MCF 10A (cell line): ENCODE measurements around the gene GNB3. TPM values are rescaled to one million over a fixed set of nuclear protein-coding genes. Genes with fewer than 3 reads are reported as not detected.
"Not testable (repeated sequence)": the region's sequence is repeated elsewhere in the genome, so short reads cannot be mapped to it uniquely, and the experiment has no call there.

ENCODE experiments used
- BruUV-seq: library from RNA; stranded (reverse); fragments of 400-500 nt; replicated peaks from 2 replicates; lab custom pipeline; 2021; lab: Mats Ljungman, UMichigan
- CTCF ChIA-PET: fragments of 300-600 bp; sonication (Branson Sonifier 250); formaldehyde crosslinking; extraction: SDS; loops from one replicate; lab custom pipeline; 2021; ENCODE audit warnings: antibody characterized with exemption, inconsistent platforms; lab: Yijun Ruan, JAX
- POLR2A ChIA-PET: fragments of 300-600, 350-650 bp; sonication (Branson Sonifier 250); formaldehyde crosslinking; extraction: SDS; loops from one replicate; lab custom pipeline; 2020; ENCODE audit warnings: antibody characterized with exemption, inconsistent platforms; lab: Yijun Ruan, JAX
- DNase-seq: peaks from one replicate; pipeline ENCODE4 v3.0.0-alpha.2; 2018; ENCODE audit not compliant: unreplicated experiment
- H3K27ac Mint-ChIP-seq: one replicate; pipeline ENCODE4 v1.8.0; 2022; ENCODE audit warnings: mild to moderate bottlenecking, low read depth, mixed read lengths; ENCODE audit not compliant: unreplicated experiment
- H3K27me3 Mint-ChIP-seq: one replicate; pipeline ENCODE4 v1.8.0; 2022; ENCODE audit warnings: mixed read lengths; ENCODE audit not compliant: insufficient read depth, unreplicated experiment
- H3K36me3 Mint-ChIP-seq: one replicate; pipeline ENCODE4 v1.8.0; 2022; ENCODE audit warnings: mild to moderate bottlenecking, moderate library complexity, mixed read lengths; ENCODE audit not compliant: insufficient read depth, unreplicated experiment
- H3K4me1 Mint-ChIP-seq: one replicate; pipeline ENCODE4 v1.8.0; 2022; ENCODE audit warnings: mixed read lengths; ENCODE audit not compliant: insufficient read depth, unreplicated experiment
- H3K4me3 Mint-ChIP-seq: one replicate; pipeline ENCODE4 v1.8.0; 2022; ENCODE audit warnings: mild to moderate bottlenecking, moderate library complexity, mixed read lengths; ENCODE audit not compliant: unreplicated experiment
- H3K9me3 Mint-ChIP-seq: one replicate; pipeline ENCODE4 v1.8.0; 2022; ENCODE audit warnings: mixed read lengths; ENCODE audit not compliant: unreplicated experiment
- intact Hi-C: fragments of 100-400 bp; cut with micrococcal nuclease; formaldehyde crosslinking; loops from 2 replicates; pipeline ENCODE4 v1.14.1; 2022
- total RNA-seq: library from RNA; stranded (reverse); gene quantifications from 2 replicates; pipeline ENCODE4 v1.2.3, GENCODE V29; 2022
- TF ChIP-seq, protein P1 (sequence below): fragments of 200-600 bp; IDR thresholded peaks from one replicate; pipeline ENCODE4 v1.8.0; 2022; ENCODE audit warnings: antibody characterized with exemption, mild to moderate bottlenecking; ENCODE audit not compliant: unreplicated experiment

The GNB3 gene
- total RNA-seq, 1 experiment from 2014 or later = not detected

GRCh38 chr12:6890789-6891645, 50.3 kb downstream of the GNB3 start:
- POLR2A ChIA-PET = interaction anchor here (0.6 to 2.4 kb wide), 26 partner anchors 9 to 1215 kb away, joined by 3 to 37 read pairs (median 3); partner anchors contain the start of genes C12orf57, CDCA3, COPS7A and LPCAT3
- no TSS peak for BruUV-seq
- intact Hi-C loops = loop anchor here (1.0 kb wide), 2 partner anchors 22 to 39 kb away; partner anchors contain the start of gene USP5

DNA sequence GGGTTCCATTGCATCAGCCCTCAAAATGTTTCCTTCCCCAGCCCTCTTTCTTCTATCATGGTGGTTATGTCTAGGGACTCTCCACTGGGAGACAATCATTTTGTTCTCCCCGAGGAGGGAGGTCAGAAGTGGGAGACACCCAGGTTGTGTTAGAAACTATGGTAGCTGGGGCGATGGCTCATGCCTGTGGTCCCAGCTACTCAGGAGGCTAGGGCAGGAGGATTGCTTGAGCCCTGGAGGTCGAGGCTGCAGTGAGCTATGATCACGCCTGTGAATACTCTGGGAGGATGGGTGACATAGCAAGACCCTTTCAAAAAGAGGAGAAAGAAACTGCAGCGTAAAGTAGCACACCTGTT, 50.9 kb downstream of the GNB3 start:
- Mint-ChIP-seq H3K27me3 (no peaks in the 10 kb centered on the region), H3K27ac (peak overlapping the region; percentile 74), H3K4me3 (peak overlapping the region; percentile 67), H3K36me3 (no peaks in the 10 kb centered on the region), H3K9me3 (no peaks in the 10 kb centered on the region), H3K4me1 (no peaks in the 10 kb centered on the region)
- POLR2A ChIA-PET = interaction anchor here (0.6 to 2.4 kb wide), 25 partner anchors 9 to 1215 kb away, joined by 3 to 37 read pairs (median 3); partner anchors contain the start of genes C12orf57, CDCA3, COPS7A and LPCAT3
- TSS peak; percentile 52 for BruUV-seq
- CTCF ChIA-PET = interaction anchor here (0.6 to 5.0 kb wide), 19 partner anchors 8 to 216 kb away, joined by 3 to 64 read pairs (median 5); partner anchors contain the start of genes LRRC23, MLF2 and SPSB2
- no peak for DNase-seq
- TF ChIP-seq, protein P1, sequence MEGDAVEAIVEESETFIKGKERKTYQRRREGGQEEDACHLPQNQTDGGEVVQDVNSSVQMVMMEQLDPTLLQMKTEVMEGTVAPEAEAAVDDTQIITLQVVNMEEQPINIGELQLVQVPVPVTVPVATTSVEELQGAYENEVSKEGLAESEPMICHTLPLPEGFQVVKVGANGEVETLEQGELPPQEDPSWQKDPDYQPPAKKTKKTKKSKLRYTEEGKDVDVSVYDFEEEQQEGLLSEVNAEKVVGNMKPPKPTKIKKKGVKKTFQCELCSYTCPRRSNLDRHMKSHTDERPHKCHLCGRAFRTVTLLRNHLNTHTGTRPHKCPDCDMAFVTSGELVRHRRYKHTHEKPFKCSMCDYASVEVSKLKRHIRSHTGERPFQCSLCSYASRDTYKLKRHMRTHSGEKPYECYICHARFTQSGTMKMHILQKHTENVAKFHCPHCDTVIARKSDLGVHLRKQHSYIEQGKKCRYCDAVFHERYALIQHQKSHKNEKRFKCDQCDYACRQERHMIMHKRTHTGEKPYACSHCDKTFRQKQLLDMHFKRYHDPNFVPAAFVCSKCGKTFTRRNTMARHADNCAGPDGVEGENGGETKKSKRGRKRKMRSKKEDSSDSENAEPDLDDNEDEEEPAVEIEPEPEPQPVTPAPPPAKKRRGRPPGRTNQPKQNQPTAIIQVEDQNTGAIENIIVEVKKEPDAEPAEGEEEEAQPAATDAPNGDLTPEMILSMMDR = no peak
- intact Hi-C loops = loop anchor here (1.0 kb wide), 2 partner anchors 22 to 39 kb away; partner anchors contain the start of gene USP5

More at GRCh38 chr12:6890789-6891645, 50.3 kb downstream of the GNB3 start:
- peak overlapping the region; percentile 67 for H3K4me3 Mint-ChIP-seq
- DNase-seq = peak; percentile 93
- no peaks in the 10 kb centered on the region for H3K4me1 Mint-ChIP-seq
- CTCF ChIA-PET = interaction anchor here (0.6 to 5.0 kb wide), 19 partner anchors 8 to 217 kb away, joined by 3 to 64 read pairs (median 5); partner anchors contain the start of genes LRRC23, MLF2 and SPSB2
- H3K9me3 Mint-ChIP-seq = no peaks in the 10 kb centered on the region
- H3K36me3 Mint-ChIP-seq = no peaks in the 10 kb centered on the region
- TF ChIP-seq, protein P1 = peak; percentile 60
- H3K27me3 Mint-ChIP-seq = no peaks in the 10 kb centered on the region
- H3K27ac Mint-ChIP-seq = peak overlapping the region; percentile 74

- DNase-seq, H3K4me1 Mint-ChIP-seq, H3K9me3 Mint-ChIP-seq, H3K27ac Mint-ChIP-seq, BruUV-seq, H3K27me3 Mint-ChIP-seq, H3K4me3 Mint-ChIP-seq, intact Hi-C loops, H3K36me3 Mint-ChIP-seq: not testable (repeated sequence)
- ChIA-PET POLR2A (interaction anchor here (2.0 to 2.4 kb wide), 3 partner anchors 20 to 25 kb away, joined by 13 to 37 read pairs (median 15); partner anchors contain the start of genes SPSB2 and TPI1), CTCF (interaction anchor here (0.9 to 5.0 kb wide), 12 partner anchors 8 to 215 kb away, joined by 3 to 64 read pairs (median 8); partner anchors contain the start of gene SPSB2)
Measured at GRCh38 chr12:6892683-6893082, 52.0 kb downstream of the GNB3 start.

- Mint-ChIP-seq H3K27me3 (no peaks in the 10 kb centered on the region), H3K27ac (no peak overlapping the region), H3K4me3 (no peak overlapping the region), H3K36me3 (no peaks in the 10 kb centered on the region), H3K4me1 (peaks cover under 1% of the 10 kb centered on the region), H3K9me3 (no peaks in the 10 kb centered on the region)
- CTCF ChIA-PET = interaction anchor here (0.6 to 5.0 kb wide), 2 partner anchors 31 to 1818 kb away, joined by 3 to 22 read pairs; no protein-coding TSS in a partner anchor
- POLR2A ChIA-PET = interaction anchor here (0.9 kb wide), 1 partner anchor 33 kb away, joined by 5 read pairs; no protein-coding TSS in a partner anchor
- intact Hi-C loops = no loop called here
- TF ChIP-seq, protein P1 = no peak
- DNase-seq = no peak
- BruUV-seq = no TSS peak
Measured at GRCh38 chr12:6894321-6894720, 53.6 kb downstream of the GNB3 start.

Other genes with a start within 250 kb of the GNB3 start
- 135 and 151 TPM in 2 replicates for gene CHD4, start 233.5 kb upstream of the GNB3 start, total RNA-seq
- 2.5 and 2.7 TPM in 2 replicates for gene LPAR5, start 205.0 kb upstream of the GNB3 start, total RNA-seq
- gene ACRBP, start 193.5 kb upstream of the GNB3 start, total RNA-seq = 0.30 and 2.5 TPM in 2 replicates
- 15.2 and 16.1 TPM in 2 replicates for gene ING4, start 177.8 kb upstream of the GNB3 start, total RNA-seq
- gene ZNF384, start 151.6 kb upstream of the GNB3 start, total RNA-seq = 62.8 and 70.8 TPM in 2 replicates
- gene PIANP, start 140.1 kb upstream of the GNB3 start, total RNA-seq = not detected in 2 replicates
- 55.5 and 61.3 TPM in 2 replicates for gene COPS7A, start 116.9 kb upstream of the GNB3 start, total RNA-seq
- 151 and 162 TPM in 2 replicates for gene MLF2, start 87.8 kb upstream of the GNB3 start, total RNA-seq
- gene PTMS, start 74.6 kb upstream of the GNB3 start, total RNA-seq = 242 and 284 TPM in 2 replicates
- gene LAG3, start 68.4 kb upstream of the GNB3 start, total RNA-seq = 0.58 and 1.0 TPM in 2 replicates
- gene CD4, start 51.4 kb upstream of the GNB3 start, total RNA-seq = not detected in 2 replicates
- gene GPR162, start 19.1 kb upstream of the GNB3 start, total RNA-seq = not detected in 2 replicates
- 0.47 and 1.3 TPM in 2 replicates for gene P3H3, start 12.5 kb upstream of the GNB3 start, total RNA-seq
- gene CDCA3, start 10.4 kb downstream of the GNB3 start, total RNA-seq = 11.7 and 25.5 TPM in 2 replicates
- gene USP5, start 11.2 kb downstream of the GNB3 start, total RNA-seq = 62.5 and 80.2 TPM in 2 replicates
- 498 and 549 TPM in 2 replicates for gene TPI1, start 26.6 kb downstream of the GNB3 start, total RNA-seq
- 9.2 and 10.8 TPM in 2 replicates for gene SPSB2, start 32.4 kb downstream of the GNB3 start, total RNA-seq
- gene LRRC23, start 63.9 kb downstream of the GNB3 start, total RNA-seq = 7.5 and 9.1 TPM in 2 replicates
- 0.30 and 2.1 TPM in 2 replicates for gene ENO2, start 73.7 kb downstream of the GNB3 start, total RNA-seq
- gene ATN1, start 87.0 kb downstream of the GNB3 start, total RNA-seq = 83.7 and 84.7 TPM in 2 replicates
- not detected in 2 replicates for gene RNU7-1, start 102.9 kb downstream of the GNB3 start, total RNA-seq
- 176 and 196 TPM in 2 replicates for gene C12orf57, start 103.1 kb downstream of the GNB3 start, total RNA-seq
- 10.3 and 13.2 TPM in 2 replicates for gene PTPN6, start 110.4 kb downstream of the GNB3 start, total RNA-seq
- gene PHB2, start 129.7 kb downstream of the GNB3 start, total RNA-seq = 249 and 305 TPM in 2 replicates
- gene EMG1, start 130.0 kb downstream of the GNB3 start, total RNA-seq = 66.5 and 93.8 TPM in 2 replicates
- gene LPCAT3, start 177.6 kb downstream of the GNB3 start, total RNA-seq = 14.4 and 15.4 TPM in 2 replicates
- 6.0 and 11.5 TPM in 2 replicates for gene C1S, start 219.8 kb downstream of the GNB3 start, total RNA-seq